Measurements from ENCODE around the gene DNAJC4. TPM values are rescaled to one million over a fixed set of nuclear protein-coding genes. Genes with fewer than 3 reads are reported as not detected.

Gene DNAJC4
- total RNA-seq, 1 donor from 2014 or later: 17.6 TPM

- H3K4me3 ChIP-seq (ENCODE audit: low read depth, low read length): no peak overlapping the region
- DNase-seq (ENCODE audit: low read depth): no peak
- TF ChIP-seq CTCF (conservative IDR thresholded peaks at IDR 0.05; ENCODE audit: low read depth, low read length): no peak
Measured at GRCh38 chr11:64263947-64264317, 33.6 kb downstream of the DNAJC4 start.

- H3K4me3 ChIP-seq (ENCODE audit: low read depth, low read length): no peak overlapping the region
- no peak for DNase-seq (ENCODE audit: low read depth)
- TF ChIP-seq CTCF (conservative IDR thresholded peaks at IDR 0.05; ENCODE audit: low read depth, low read length): no peak
Measured at GRCh38 chr11:64264371-64264852, 34.1 kb downstream of the DNAJC4 start.

- H3K4me3 ChIP-seq (ENCODE audit: low read depth, low read length): no peak overlapping the region
- TF ChIP-seq CTCF (conservative IDR thresholded peaks at IDR 0.05; ENCODE audit: low read depth, low read length): no peak
- DNase-seq (ENCODE audit: low read depth): no peak
Measured at GRCh38 chr11:64265176-64266160, 35.1 kb downstream of the DNAJC4 start.

GRCh38 chr11:64266339-64266738, 36.0 kb downstream of the DNAJC4 start:
- no peak for TF ChIP-seq CTCF (conservative IDR thresholded peaks at IDR 0.05; ENCODE audit: low read depth, low read length)
- H3K4me3 ChIP-seq (ENCODE audit: low read depth, low read length): no peak overlapping the region
- DNase-seq (ENCODE audit: low read depth): no peak

- no peak for DNase-seq (ENCODE audit: low read depth)
- TF ChIP-seq CTCF (conservative IDR thresholded peaks at IDR 0.05; ENCODE audit: low read depth, low read length): no peak
Measured at GRCh38 chr11:64267207-64267945, 37.0 kb downstream of the DNAJC4 start.

GRCh38 chr11:64268025-64268892, 37.9 kb downstream of the DNAJC4 start:
- DNase-seq (ENCODE audit: low read depth): no peak
- H3K4me3 ChIP-seq (ENCODE audit: low read depth, low read length): peak overlapping the region; percentile 80
- TF ChIP-seq CTCF (conservative IDR thresholded peaks at IDR 0.05; ENCODE audit: low read depth, low read length): no peak

More at GRCh38 chr11:64267207-64267945, 37.0 kb downstream of the DNAJC4 start:
- no peak overlapping the region for H3K4me3 ChIP-seq (ENCODE audit: low read depth, low read length)
